HUES64 (cell line): ENCODE measurements around the gene SPINK6.

Experiments
- H3K27ac ChIP-seq: 2 replicates; pipeline ENCODE4 v1.7.0; 2013; ENCODE audit warnings: low read depth, low read length, inconsistent platforms
- H3K27me3 ChIP-seq: 2 replicates; pipeline ENCODE4 v1.6.1; 2013; ENCODE audit warnings: mild to moderate bottlenecking, low read length; ENCODE audit not compliant: insufficient read depth
- H3K36me3 ChIP-seq: 2 replicates; pipeline ENCODE4 v1.6.1; 2013; ENCODE audit warnings: mild to moderate bottlenecking, low read length; ENCODE audit not compliant: insufficient read depth
- H3K4me1 ChIP-seq: 2 replicates; pipeline ENCODE4 v1.6.1; 2013; ENCODE audit warnings: mild to moderate bottlenecking, low read length, moderate library complexity; ENCODE audit not compliant: insufficient read depth
- H3K4me3 ChIP-seq: 2 replicates; pipeline ENCODE4 v1.5.1; 2013; ENCODE audit warnings: mild to moderate bottlenecking, low read length, moderate library complexity
- H3K9ac ChIP-seq: 2 replicates; pipeline ENCODE4 v1.6.1; 2013; ENCODE audit warnings: mild to moderate bottlenecking, low read depth, low read length
- H3K9me3 ChIP-seq: 2 replicates; pipeline ENCODE4 v1.6.1; 2013; ENCODE audit warnings: low read depth, low read length; ENCODE audit not compliant: insufficient read depth
- WGBS: fragments of 150-250, 120-280 bp; methylation state at CpG from one replicate; pipeline ENCODE4 v1.1.7; 2013; ENCODE audit warnings: missing lambda C conversion rate; 5-methylcytosine and 5-hydroxymethylcytosine counted together

SPINK6 gene

GRCh38 chr5:148186248-148187003 lies 16.4 kb upstream of the SPINK6 start:
- Histone ChIP-seq H3K36me3 (no peaks in the 10 kb centered on the region), H3K9me3 (no peaks in the 10 kb centered on the region), H3K4me3 (no peak overlapping the region), H3K9ac (no peak overlapping the region), H3K27me3 (no peaks in the 10 kb centered on the region), H3K4me1 (no peaks in the 10 kb centered on the region), H3K27ac (no peak overlapping the region)
- 83% methylated on average over 2 of the region's 3 CpGs for WGBS

DNA sequence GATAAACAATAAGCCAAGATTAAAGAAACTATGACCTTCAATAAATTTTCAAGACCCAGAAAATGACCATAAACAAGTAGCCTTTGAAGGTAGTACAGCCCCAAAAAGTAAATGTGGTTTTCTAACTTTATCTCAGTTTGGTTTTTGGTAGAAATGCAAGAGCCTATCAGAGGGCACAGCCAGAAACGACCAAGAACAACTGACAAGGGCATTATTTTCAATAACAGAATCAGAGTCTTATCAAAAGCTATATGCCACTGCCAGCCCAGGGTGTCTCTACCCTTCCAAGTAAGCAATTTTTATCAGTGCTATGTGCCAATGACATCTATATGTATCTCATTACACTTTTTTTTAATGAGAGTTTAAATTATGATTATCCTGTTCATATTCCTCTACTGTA lies 11.8 kb upstream of the SPINK6 start:
- no peak overlapping the region for H3K9ac ChIP-seq
- 83% methylated on average over 1 of the region's 1 CpG for WGBS
- H3K4me3 ChIP-seq = no peak overlapping the region
- H3K4me1 ChIP-seq = no peaks in the 10 kb centered on the region
- no peak overlapping the region for H3K27ac ChIP-seq
- no peaks in the 10 kb centered on the region for H3K27me3 ChIP-seq
- H3K9me3 ChIP-seq = no peaks in the 10 kb centered on the region
- no peaks in the 10 kb centered on the region for H3K36me3 ChIP-seq

GRCh38 chr5:148193202-148193601 lies 9.6 kb upstream of the SPINK6 start:
- Histone ChIP-seq H3K27ac (no peak overlapping the region), H3K4me3 (no peak overlapping the region), H3K4me1 (no peaks in the 10 kb centered on the region), H3K36me3 (no peaks in the 10 kb centered on the region), H3K9me3 (no peaks in the 10 kb centered on the region), H3K9ac (no peak overlapping the region), H3K27me3 (no peaks in the 10 kb centered on the region)
- WGBS = 89% methylated on average over 1 of the region's 1 CpG

DNA sequence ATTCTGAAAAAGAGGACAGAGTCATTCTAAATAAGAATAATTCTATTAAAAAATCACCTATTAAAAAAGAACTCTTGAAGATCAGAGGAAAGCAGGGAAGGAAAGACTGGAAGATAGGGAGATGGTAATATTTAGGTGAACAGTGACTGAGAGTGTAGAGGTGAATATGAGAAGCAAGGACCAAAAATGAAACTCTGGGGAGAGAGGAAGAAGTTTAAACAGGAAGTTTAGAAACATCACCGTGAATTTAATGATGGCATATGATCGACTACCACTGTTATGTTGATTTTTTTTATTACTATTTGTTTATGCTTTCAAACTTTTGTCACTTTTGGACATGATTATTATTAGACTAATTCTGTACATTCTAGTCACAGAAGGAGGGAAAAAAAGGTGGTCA lies 1.7 kb upstream of the SPINK6 start:
- Histone ChIP-seq H3K4me3 (no peak overlapping the region), H3K27ac (no peak overlapping the region), H3K9ac (no peak overlapping the region), H3K4me1 (0 out of 2 replicates have a peak, but pooled peaks cover 4% of the 10 kb centered on the region), H3K9me3 (no peaks in the 10 kb centered on the region), H3K27me3 (no peaks in the 10 kb centered on the region), H3K36me3 (no peaks in the 10 kb centered on the region)
- WGBS = 84% methylated on average over 2 of the region's 2 CpGs

DNA sequence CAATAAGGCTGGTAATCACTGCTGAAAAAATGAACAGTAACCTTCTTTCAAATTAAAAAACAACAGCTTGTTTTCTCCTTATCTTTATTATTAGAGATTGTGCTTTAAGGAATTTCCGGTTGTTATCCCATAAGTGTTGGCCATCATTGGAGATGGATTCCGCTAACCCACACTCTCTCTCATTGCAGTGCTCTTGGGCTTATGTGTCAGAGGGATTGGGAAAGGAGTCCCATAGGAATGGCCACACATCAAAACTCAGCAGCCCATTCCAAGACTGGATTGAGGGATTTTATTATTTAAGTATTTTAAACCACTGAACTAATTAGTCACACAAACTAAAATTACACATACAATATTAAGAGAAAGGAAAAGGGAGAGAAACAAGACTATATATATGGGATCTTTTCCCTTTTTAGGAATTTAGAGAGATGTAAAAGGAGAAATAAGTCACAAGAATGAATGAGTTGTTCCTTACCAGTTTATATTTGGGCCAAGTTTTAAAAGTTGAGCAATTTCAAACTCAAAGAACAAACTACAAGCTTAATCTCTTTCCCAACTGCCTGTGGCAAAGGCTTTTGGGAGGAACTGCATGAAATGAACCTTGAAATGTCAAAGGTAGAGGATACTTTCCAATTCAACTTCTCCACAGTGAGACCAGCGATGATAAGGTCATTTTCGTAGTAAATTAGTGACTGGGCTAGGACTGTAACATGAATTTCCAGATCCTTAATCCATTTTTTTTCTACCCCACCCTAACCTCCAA lies 2.4 kb downstream of the SPINK6 start:
- 96% methylated on average over 2 of the region's 4 CpGs for WGBS
- Histone ChIP-seq H3K4me3 (no peak overlapping the region), H3K36me3 (no peaks in the 10 kb centered on the region), H3K4me1 (no peaks in the 10 kb centered on the region), H3K27ac (no peak overlapping the region), H3K9ac (no peak overlapping the region), H3K9me3 (no peaks in the 10 kb centered on the region), H3K27me3 (no peaks in the 10 kb centered on the region)

GRCh38 chr5:148205865-148206264 lies 3.0 kb downstream of the SPINK6 start:
- no peak overlapping the region for H3K9ac ChIP-seq

GRCh38 chr5:148206620-148207019 lies 3.8 kb downstream of the SPINK6 start:
- H3K9ac ChIP-seq = no peak overlapping the region
- 90% methylated on average over 1 of the region's 1 CpG for WGBS
- H3K4me1 ChIP-seq = no peaks in the 10 kb centered on the region
- H3K36me3 ChIP-seq = no peaks in the 10 kb centered on the region
- H3K27me3 ChIP-seq = no peaks in the 10 kb centered on the region
- no peak overlapping the region for H3K4me3 ChIP-seq
- H3K27ac ChIP-seq = no peak overlapping the region
- H3K9me3 ChIP-seq = no peaks in the 10 kb centered on the region

More at GRCh38 chr5:148205865-148206264, 3.0 kb downstream of the SPINK6 start:
- Histone ChIP-seq H3K27me3 (no peaks in the 10 kb centered on the region), H3K9me3 (no peaks in the 10 kb centered on the region), H3K27ac (no peak overlapping the region), H3K4me1 (no peaks in the 10 kb centered on the region), H3K4me3 (no peak overlapping the region), H3K36me3 (no peaks in the 10 kb centered on the region)
- no CpG with 5 or more reads among the region's 1 CpG for WGBS

- Histone ChIP-seq H3K9me3 (no peaks in the 10 kb centered on the region), H3K4me1 (no peaks in the 10 kb centered on the region), H3K4me3 (no peak overlapping the region), H3K27ac (no peak overlapping the region), H3K27me3 (no peaks in the 10 kb centered on the region), H3K36me3 (no peaks in the 10 kb centered on the region), H3K9ac (no peak overlapping the region)
Observed at GRCh38 chr5:148208226-148208625, 5.4 kb downstream of the SPINK6 start.

DNA sequence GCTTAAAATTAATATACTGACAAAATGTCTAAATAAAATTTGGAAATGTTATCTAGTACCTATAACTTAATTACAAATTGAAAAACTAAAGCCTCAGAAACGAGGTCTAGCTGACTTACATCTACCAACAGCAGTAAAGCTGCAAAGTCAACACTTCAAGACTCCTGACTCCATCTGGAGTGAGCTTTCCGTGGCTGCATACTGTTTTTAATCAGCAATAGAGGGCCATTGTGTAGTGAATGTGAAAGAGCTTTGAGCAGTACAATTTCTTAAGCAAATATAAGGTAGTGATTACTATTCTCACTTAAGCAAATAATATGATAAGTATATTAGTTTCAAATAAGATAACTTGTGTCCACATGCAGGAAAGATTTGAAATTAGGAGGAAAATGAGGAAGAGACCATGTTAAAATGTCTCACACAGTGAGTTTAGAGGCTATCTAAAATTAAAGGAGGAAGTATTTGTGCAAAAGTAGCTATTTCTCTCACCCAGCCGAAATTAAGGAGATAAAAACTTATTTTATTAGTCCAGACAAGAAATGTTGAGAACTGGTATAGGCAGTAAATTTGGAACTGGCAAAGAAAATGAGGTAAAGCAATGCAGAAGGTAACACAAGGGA lies 6.4 kb downstream of the SPINK6 start:
- Histone ChIP-seq H3K9me3 (no peaks in the 10 kb centered on the region), H3K4me1 (no peaks in the 10 kb centered on the region), H3K9ac (no peak overlapping the region), H3K4me3 (no peak overlapping the region), H3K36me3 (no peaks in the 10 kb centered on the region), H3K27me3 (no peaks in the 10 kb centered on the region), H3K27ac (no peak overlapping the region)
- 80% methylated on average over 3 of the region's 3 CpGs for WGBS

DNA sequence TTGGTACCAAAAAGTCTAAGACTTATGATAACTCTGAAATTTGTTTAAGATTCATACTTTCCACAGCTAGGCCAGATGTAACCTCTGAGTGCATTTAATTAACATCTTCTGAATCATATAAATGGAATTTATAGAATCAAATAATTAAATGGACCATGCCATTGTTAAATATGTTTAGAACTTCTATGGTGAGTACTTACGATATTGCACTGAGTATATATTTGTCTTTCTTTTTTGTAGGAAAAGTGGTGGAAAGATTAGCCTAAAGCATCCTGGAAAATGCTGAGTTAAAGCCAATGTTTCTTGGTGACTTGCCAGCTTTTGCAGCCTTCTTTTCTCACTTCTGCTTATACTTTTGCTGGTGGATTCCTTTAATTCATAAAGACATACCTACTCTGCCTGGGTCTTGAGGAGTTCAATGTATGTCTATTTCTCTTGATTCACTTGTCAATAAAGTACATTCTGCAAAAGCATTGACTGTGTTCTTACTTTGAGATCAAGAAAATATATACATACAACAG lies 11.9 kb downstream of the SPINK6 start:
- no peak overlapping the region for H3K27ac ChIP-seq
- no peaks in the 10 kb centered on the region for H3K9me3 ChIP-seq
- no peaks in the 10 kb centered on the region for H3K4me1 ChIP-seq
- H3K36me3 ChIP-seq = no peaks in the 10 kb centered on the region
- 87% methylated on average over 1 of the region's 1 CpG for WGBS
- no peaks in the 10 kb centered on the region for H3K27me3 ChIP-seq
- H3K4me3 ChIP-seq = no peak overlapping the region
- H3K9ac ChIP-seq = no peak overlapping the region

DNA sequence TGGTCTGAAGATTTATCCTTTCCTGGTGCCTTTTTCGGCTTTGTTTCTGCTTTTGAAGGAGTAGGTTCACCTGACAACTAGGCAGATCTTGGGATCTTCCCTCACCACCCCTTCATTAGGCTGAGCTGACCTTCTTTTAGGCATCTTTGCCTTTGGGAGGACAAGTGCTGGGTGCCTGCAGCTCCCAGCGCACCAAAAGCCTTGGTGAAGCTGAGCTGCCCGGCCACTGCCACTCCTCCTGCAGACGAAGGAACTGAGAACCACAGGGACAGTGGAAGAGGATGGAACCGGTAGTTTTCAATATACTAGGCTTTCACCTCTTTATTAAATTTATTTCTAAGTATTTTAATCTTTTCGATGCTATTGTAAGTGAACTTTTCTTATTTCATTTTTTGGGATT lies 18.7 kb downstream of the SPINK6 start:
- H3K4me1 ChIP-seq = no peaks in the 10 kb centered on the region
- 90% methylated on average over 5 of the region's 6 CpGs for WGBS
- H3K9me3 ChIP-seq = no peaks in the 10 kb centered on the region
- no peak overlapping the region for H3K4me3 ChIP-seq
- H3K27ac ChIP-seq = no peak overlapping the region
- no peak overlapping the region for H3K9ac ChIP-seq
- H3K27me3 ChIP-seq = no peaks in the 10 kb centered on the region
- no peaks in the 10 kb centered on the region for H3K36me3 ChIP-seq
